ENCODE data around the gene ATRX.

- TF ChIP-seq CTCF (IDR thresholded peaks at IDR 0.05) (no peak), POLR2A (IDR thresholded peaks at IDR 0.05) (no peak), POLR2AphosphoS5 (IDR thresholded peaks at IDR 0.05; ENCODE audit: insufficient read depth in 1 of 2, low read depth in 1 of 2) (no peak)
Measured at GRCh38 chrX:77528034-77528433, 258.0 kb downstream of the ATRX start.
